ENCODE results near the gene KCMF1.

DNA sequence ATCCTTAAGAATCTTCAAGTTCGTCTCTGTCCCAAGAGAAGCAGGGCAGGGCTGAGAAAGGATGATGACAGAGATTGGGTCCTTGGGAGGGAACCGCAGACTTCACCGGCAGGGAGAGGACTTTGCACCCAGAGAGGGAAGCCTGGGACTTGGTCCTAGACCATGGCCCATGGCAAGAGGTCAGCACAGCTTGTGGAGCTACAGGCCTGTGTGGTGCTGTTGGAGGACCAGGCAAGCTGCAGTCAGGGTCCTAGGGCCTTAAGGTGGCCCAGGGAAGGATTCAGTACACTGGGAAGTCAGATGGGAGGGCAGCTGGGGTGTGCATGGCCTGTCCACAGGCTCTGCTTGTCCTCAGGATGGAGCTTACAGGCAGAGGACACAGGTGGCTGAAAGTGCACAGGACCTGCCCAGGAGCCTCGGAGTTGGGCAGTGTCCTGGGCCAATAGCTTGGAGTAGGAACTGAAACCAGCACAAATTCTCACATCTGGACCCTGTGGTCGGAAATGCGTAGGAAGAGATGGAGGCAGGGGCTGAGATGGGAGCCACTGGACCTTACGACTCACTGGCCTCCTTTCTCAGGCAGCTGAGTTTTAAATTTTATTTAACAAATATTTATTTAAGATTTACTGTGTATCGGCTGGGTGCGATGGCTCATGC, 105.8 kb downstream of the KCMF1 start:
- TF ChIP-seq, protein P1, sequence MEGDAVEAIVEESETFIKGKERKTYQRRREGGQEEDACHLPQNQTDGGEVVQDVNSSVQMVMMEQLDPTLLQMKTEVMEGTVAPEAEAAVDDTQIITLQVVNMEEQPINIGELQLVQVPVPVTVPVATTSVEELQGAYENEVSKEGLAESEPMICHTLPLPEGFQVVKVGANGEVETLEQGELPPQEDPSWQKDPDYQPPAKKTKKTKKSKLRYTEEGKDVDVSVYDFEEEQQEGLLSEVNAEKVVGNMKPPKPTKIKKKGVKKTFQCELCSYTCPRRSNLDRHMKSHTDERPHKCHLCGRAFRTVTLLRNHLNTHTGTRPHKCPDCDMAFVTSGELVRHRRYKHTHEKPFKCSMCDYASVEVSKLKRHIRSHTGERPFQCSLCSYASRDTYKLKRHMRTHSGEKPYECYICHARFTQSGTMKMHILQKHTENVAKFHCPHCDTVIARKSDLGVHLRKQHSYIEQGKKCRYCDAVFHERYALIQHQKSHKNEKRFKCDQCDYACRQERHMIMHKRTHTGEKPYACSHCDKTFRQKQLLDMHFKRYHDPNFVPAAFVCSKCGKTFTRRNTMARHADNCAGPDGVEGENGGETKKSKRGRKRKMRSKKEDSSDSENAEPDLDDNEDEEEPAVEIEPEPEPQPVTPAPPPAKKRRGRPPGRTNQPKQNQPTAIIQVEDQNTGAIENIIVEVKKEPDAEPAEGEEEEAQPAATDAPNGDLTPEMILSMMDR (IDR thresholded peaks at IDR 0.05) = no peak
- TF ChIP-seq EZH2 (IDR thresholded peaks at IDR 0.05; ENCODE audit: borderline replicate concordance, insufficient read depth, low read depth, low read length, poor library complexity, severe bottlenecking) = no peak
